HEK293 (cell line): ENCODE measurements around the gene STAB1.

Experiments used
- CTCF ChIA-PET: fragments of 350-600 bp; formaldehyde crosslinking; extraction: SDS; loops from one replicate; lab custom pipeline; 2021; ENCODE audit warnings: antibody characterized with exemption; lab: Yijun Ruan, JAX
- POLR2A ChIA-PET: fragments of 300-600 bp; formaldehyde crosslinking; extraction: SDS; loops from one replicate; lab custom pipeline; 2020; ENCODE audit warnings: antibody characterized with exemption, inconsistent platforms; lab: Yijun Ruan, JAX
- H3K27ac ChIP-seq: fragments of 200-500 bp; sonication (Bioruptor generic); 2 replicates; pipeline ENCODE4 v1.5.1; 2014; ENCODE audit warnings: low read depth, low read length, control low read depth, inconsistent platforms; ENCODE audit errors: extremely low read depth
- H3K36me3 ChIP-seq, 2 experiments: fragments of 200-500 bp in 1 of 2; sonication (Bioruptor generic) in 1 of 2; 1 replicate in 1 of 2; 2 replicates in 1 of 2; pipeline ENCODE4 v1.5.1; 2014 to 2017; ENCODE audit warnings: inconsistent platforms in 2 of 2, low read length in 2 of 2; ENCODE audit not compliant: control insufficient read depth in 2 of 2, insufficient read depth in 1 of 2
- H3K4me1 ChIP-seq: fragments of 200-500 bp; sonication (Bioruptor generic); 2 replicates; pipeline ENCODE4 v1.5.1; 2014; ENCODE audit warnings: mild to moderate bottlenecking, low read length, inconsistent platforms; ENCODE audit not compliant: control insufficient read depth, insufficient read depth
- H3K4me3 ChIP-seq: 2 replicates; pipeline ENCODE4 v1.5.1; 2011; ENCODE audit warnings: low read depth, mild to moderate bottlenecking, control low read depth, low read length, moderate library complexity
- H3K9me3 ChIP-seq: fragments of 200-500 bp; sonication (Bioruptor generic); 2 replicates; pipeline ENCODE4 v1.5.1; 2014; ENCODE audit warnings: low read depth, low read length, inconsistent platforms; ENCODE audit not compliant: control insufficient read depth, insufficient read depth
- KLF9 ChIP-seq: fragments of 450-650 bp; formaldehyde crosslinking; IDR thresholded peaks from 2 replicates; pipeline ENCODE4 v1.5.1; 2016; ENCODE audit warnings: missing biosample characterization, missing genetic modification characterization, low read depth
- RBAK ChIP-seq: fragments of 450-650 bp; formaldehyde crosslinking; IDR thresholded peaks from 2 replicates; pipeline ENCODE4 v1.5.1; 2016; ENCODE audit warnings: missing biosample characterization, missing genetic modification characterization
- ZIC2 ChIP-seq: fragments of 450-650 bp; formaldehyde crosslinking; IDR thresholded peaks from 2 replicates; pipeline ENCODE4 v1.5.1; 2016; ENCODE audit warnings: missing biosample characterization, missing genetic modification characterization
- ZNF157 ChIP-seq: fragments of 450-650 bp; formaldehyde crosslinking; IDR thresholded peaks from 2 replicates; pipeline ENCODE4 v1.5.1; 2016; ENCODE audit warnings: missing biosample characterization, missing genetic modification characterization
- ZNF416 ChIP-seq: fragments of 450-650 bp; formaldehyde crosslinking; IDR thresholded peaks from 2 replicates; pipeline ENCODE4 v1.5.1; 2016; ENCODE audit warnings: missing biosample characterization, missing genetic modification characterization
- ZNF548 ChIP-seq: fragments of 450-650 bp; formaldehyde crosslinking; IDR thresholded peaks from 2 replicates; pipeline ENCODE4 v1.5.1; 2016; ENCODE audit warnings: missing biosample characterization, missing genetic modification characterization
- ZNF658 ChIP-seq: fragments of 450-650 bp; formaldehyde crosslinking; IDR thresholded peaks from 2 replicates; pipeline ENCODE4; 2016; ENCODE audit warnings: missing biosample characterization, missing genetic modification characterization
- ZNF704 ChIP-seq: fragments of 450-650 bp; formaldehyde crosslinking; IDR thresholded peaks from 2 replicates; pipeline ENCODE4 v1.5.1; 2016; ENCODE audit warnings: missing biosample characterization, missing genetic modification characterization
- ZNF785 ChIP-seq: fragments of 450-650 bp; formaldehyde crosslinking; IDR thresholded peaks from 2 replicates; pipeline ENCODE4 v1.5.1; 2016; ENCODE audit warnings: missing biosample characterization, missing genetic modification characterization
- ZSCAN30 ChIP-seq: fragments of 450-650 bp; IDR thresholded peaks from 2 replicates; pipeline ENCODE4 v1.5.1; 2018; ENCODE audit warnings: missing biosample characterization, mild to moderate bottlenecking, missing genetic modification characterization, moderate library complexity
- TF ChIP-seq, protein P1 (sequence below): sonication (generic); formaldehyde crosslinking; IDR thresholded peaks from 2 replicates; pipeline ENCODE4 v1.8.1; 2022; ENCODE audit warnings: mild to moderate bottlenecking, moderate library complexity, missing genetic modification reagents

Gene STAB1

DNA sequence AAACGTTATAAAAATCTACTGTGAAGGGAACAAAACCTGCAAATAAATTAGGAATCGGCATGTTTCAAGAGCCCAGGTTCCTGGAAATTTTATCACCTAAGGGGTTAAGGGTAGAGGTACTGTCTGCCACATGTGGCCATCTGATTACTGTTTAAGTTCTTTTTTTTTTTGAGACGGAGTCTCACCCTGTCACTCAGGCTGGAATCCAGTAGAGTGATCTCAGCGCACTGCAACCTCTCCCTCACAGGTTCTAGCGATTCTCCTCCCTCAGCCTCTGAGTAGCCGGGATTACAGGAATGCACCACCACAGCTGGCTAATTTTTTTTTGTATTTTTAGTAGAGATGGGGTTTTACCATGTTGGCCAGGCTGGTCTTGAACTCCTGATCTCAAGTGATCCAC is 77.1 kb downstream of the STAB1 start:
- H3K9me3 ChIP-seq = no peaks in the 10 kb centered on the region
- ChIA-PET POLR2A (interaction anchor here (0.7 kb wide), 1 partner anchor 14 kb away, joined by 3 read pairs; no protein-coding TSS in a partner anchor), CTCF (interaction anchor here (0.8 kb wide), 2 partner anchors 14 to 772 kb away, joined by 3 to 4 read pairs; no protein-coding TSS in a partner anchor)
- H3K36me3 ChIP-seq = peaks cover 6 to 35% of the 10 kb centered on the region in 2 experiments; a peak in 2 of 3 replicates
- no peak overlapping the region for H3K4me3 ChIP-seq
- H3K4me1 ChIP-seq = no peaks in the 10 kb centered on the region
- H3K27ac ChIP-seq = no peak overlapping the region
- TF ChIP-seq ZNF785 (tag by site-specific recombination) = no peak
- no peak for TF ChIP-seq ZSCAN30 (tag by site-specific recombination)
- TF ChIP-seq KLF9 (tag by site-specific recombination) = no peak
- no peak for TF ChIP-seq ZNF157 (tag by site-specific recombination)
- TF ChIP-seq ZIC2 (tag by site-specific recombination) = no peak
- no peak for TF ChIP-seq ZNF658
- TF ChIP-seq ZNF548 (tag by site-specific recombination) = no peak
- no peak for TF ChIP-seq ZNF416 (tag by site-specific recombination)
- no peak for TF ChIP-seq ZNF704 (tag by site-specific recombination)
- TF ChIP-seq, protein P1, sequence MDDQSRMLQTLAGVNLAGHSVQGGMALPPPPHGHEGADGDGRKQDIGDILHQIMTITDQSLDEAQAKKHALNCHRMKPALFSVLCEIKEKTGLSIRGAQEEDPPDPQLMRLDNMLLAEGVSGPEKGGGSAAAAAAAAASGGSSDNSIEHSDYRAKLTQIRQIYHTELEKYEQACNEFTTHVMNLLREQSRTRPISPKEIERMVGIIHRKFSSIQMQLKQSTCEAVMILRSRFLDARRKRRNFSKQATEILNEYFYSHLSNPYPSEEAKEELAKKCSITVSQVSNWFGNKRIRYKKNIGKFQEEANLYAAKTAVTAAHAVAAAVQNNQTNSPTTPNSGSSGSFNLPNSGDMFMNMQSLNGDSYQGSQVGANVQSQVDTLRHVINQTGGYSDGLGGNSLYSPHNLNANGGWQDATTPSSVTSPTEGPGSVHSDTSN (CRISPR knock-in tag) = no peak
- no peak for TF ChIP-seq RBAK (tag by site-specific recombination)
- TF ChIP-seq, all 188 proteins: peak for 0
